KOPT-K1 (cell line): ENCODE results near the gene SPDYE17.
"Not testable (repeated sequence)": the region's sequence is repeated elsewhere in the genome, so short reads cannot be mapped to it uniquely, and the experiment has no call there.

Source experiments
- H3K27ac ChIP-seq: fragments of 200-600 bp; sonication (generic); 2 replicates; pipeline ENCODE4 v1.5.1; 2016; ENCODE audit warnings: antibody characterized with exemption, mild to moderate bottlenecking, low read depth, low read length; ENCODE audit not compliant: poor library complexity, severe bottlenecking
- H3K36me3 ChIP-seq: fragments of 200-600 bp; sonication (generic); 2 replicates; pipeline ENCODE4 v1.5.1; 2017; ENCODE audit warnings: antibody characterized with exemption, mild to moderate bottlenecking, low read length, moderate library complexity; ENCODE audit not compliant: insufficient read depth
- H3K9me3 ChIP-seq: fragments of 200-600 bp; sonication (generic); 2 replicates; pipeline ENCODE4 v1.5.1; 2017; ENCODE audit warnings: antibody characterized with exemption, low read length, mild to moderate bottlenecking; ENCODE audit not compliant: insufficient read depth, poor library complexity, severe bottlenecking

SPDYE17 gene, protein sequence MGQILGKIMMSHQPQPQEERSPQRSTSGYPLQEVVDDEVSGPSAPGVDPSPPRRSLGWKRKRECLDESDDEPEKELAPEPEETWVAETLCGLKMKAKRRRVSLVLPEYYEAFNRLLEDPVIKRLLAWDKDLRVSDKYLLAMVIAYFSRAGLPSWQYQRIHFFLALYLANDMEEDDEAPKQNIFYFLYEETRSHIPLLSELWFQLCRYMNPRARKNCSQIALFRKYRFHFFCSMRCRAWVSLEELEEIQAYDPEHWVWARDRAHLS

DNA sequence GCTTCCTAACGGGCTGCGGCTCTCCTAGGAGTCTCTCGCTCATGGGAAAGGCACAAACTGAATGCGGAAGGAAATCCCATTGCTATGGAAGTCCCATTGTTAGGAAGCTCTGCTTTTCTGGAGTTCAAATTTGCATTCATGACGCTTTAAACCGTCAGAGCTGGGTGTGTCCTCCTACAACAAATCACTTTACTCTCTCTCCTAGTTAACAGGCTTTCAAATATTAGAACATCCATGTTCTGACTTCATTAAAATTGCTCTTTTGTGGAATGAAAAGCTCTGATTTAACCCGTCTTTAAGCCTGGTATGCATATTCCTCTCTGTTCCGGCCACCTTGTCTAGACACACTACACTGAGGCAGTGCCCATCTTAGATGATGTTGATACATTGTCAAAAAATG lies at the start of gene SPDYE17:
SPDYE17 (minus strand) TSS at position 101 of the 400 bp plus-strand sequence. CDS start 1,791 bp downstream, outside the sequence.
- H3K9me3 ChIP-seq, H3K27ac ChIP-seq: not testable (repeated sequence)

DNA sequence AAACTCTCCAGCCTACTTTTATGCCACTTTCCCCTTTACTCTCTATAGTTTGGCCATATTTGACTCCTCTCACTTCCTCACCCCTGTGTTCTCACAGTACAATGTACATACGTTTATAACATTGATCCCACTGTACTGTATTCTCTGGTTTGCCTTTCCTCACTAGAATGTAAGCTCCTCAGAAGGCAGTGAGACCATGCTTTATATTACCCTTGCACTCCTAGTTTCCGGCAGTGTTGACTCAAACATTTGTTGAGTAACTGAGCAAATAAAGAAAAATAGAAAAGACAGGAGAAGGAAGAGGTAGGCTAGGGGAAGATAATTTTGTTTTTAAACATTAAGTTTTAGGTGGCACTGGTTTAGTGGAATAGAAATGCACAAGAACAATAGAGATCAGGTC lies 48.1 kb upstream of the SPDYE17 start:
- H3K27ac ChIP-seq, H3K36me3 ChIP-seq, H3K9me3 ChIP-seq: not testable (repeated sequence)

More for the DNA sequence above, at the start of gene SPDYE17:
- H3K36me3 ChIP-seq: not testable (repeated sequence)

DNA sequence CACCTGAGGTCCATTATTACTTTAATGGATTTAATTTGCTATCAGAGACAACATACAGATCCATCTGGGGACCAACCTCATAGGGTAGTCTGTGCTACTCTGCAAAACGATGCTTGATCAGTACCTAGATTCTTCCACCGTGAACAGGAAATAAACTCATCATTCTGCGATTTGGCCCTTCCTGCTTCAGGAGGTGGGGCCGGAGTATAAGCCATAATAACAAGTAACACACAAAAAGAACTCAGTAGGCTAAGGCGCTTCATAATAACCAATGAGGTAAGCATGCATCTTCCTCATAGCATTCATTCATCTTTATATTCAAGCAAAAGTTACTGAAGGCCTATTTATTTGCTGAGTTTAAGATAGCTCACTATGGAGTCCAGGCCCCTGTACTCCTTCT lies 47.5 kb upstream of the SPDYE17 start:
- H3K9me3 ChIP-seq, H3K27ac ChIP-seq, H3K36me3 ChIP-seq: not testable (repeated sequence)

DNA sequence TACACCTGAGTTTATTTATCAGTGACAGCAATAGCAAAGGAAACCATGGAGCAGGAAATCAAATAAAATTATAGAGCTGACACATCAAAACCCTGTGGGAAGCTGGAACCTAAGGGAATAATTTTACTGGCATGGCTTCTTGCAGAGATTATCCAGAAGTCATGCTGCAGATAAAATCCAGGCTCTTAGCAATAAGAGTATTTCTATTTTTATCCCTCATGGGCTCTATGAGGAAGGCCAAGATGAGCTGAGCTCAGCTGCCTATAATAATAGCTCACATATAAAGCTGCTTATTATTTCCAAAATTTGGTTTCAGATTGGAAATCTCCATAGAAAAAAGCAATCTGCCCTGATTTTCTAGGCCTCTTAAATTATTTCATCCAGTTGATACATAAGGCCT lies 47.0 kb upstream of the SPDYE17 start:
- H3K27ac ChIP-seq, H3K9me3 ChIP-seq, H3K36me3 ChIP-seq: not testable (repeated sequence)

DNA sequence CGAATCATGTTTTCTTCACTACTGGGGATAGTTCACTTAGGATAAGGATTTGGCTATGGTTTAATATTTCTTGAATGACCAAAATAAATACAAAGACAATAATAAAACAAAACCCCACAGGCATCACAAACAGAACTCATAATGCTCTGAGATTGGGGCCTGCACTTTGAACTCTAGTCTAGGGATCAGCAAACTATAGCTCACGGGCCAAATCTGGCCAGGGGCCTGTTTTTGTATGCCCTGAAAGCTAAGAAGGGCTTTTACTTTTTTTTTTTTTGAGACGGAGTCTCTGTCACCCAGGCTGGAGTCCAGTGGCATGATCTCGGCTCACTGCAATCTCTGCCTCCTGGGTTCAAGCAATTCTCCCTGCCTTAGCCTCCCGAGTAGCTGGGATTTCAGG lies 44.9 kb upstream of the SPDYE17 start:
- not testable (repeated sequence) for H3K27ac ChIP-seq, H3K36me3 ChIP-seq, H3K9me3 ChIP-seq

DNA sequence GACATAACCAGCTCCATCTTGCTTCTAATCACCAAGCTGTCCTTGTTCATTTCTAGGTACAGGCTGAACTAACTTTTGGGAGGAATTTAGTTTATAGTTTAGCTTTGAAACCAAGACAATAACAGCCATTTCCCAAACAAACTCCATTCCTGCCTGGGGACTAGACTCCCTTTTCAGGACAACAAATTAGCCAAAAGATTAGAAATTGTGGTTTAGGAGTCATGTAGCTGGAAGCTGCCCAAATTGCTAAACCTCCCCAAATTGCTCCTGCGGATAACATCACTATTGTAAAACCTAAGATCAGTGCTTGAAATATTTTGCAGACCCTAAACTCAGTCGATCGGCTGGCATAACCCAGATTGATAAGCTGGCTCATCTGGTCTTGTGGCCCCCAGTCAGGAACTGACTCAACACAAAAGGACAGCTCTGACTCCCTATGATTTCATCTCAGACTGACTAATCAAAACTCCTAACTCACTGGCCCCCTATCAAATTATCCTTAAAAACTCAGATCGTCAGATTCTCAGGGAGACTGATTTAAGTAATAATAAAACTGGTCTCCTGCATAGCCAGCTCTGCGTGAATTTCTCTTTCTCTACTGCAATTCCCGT lies 42.7 kb upstream of the SPDYE17 start:
- not testable (repeated sequence) for H3K36me3 ChIP-seq, H3K9me3 ChIP-seq, H3K27ac ChIP-seq

DNA sequence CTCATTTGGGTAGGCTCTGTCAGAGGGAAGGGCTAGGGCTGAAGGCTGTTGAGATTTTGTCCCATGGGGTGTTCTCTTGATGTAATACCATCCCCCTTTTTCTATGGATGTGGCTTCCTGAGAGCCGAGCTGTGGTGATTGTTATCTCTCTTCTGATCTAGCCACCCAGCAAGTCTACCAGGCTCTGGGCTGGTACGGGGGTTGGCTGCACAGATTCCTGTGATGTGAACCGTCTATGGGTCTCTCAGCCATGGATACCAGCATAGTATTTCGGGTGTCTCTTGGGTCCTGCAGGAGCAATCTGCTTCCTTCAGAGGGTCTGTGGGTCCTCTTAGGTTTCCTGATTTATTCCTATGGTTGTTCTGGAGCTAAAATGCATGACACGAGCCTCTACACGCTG lies 38.9 kb upstream of the SPDYE17 start:
- not testable (repeated sequence) for H3K36me3 ChIP-seq, H3K27ac ChIP-seq, H3K9me3 ChIP-seq

DNA sequence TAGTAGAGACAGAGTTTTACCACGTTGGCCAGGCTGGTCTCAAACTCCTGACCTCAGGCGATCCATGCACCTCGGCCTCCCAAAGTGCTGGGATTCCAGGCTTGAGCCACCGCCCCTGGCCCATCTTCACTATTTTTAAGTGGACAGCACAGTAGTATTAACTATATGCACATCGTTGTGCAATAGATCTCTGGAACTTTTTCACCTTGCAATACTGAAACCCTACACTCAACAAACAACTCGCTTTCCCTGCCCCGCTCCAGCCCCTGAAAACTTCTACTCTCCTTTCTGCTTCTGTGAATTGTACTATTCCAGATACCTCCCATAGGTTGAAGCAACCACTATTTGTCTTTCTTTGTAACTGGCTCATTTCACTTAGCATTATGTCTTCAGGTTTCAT lies 33.7 kb upstream of the SPDYE17 start:
- not testable (repeated sequence) for H3K36me3 ChIP-seq, H3K9me3 ChIP-seq, H3K27ac ChIP-seq

DNA sequence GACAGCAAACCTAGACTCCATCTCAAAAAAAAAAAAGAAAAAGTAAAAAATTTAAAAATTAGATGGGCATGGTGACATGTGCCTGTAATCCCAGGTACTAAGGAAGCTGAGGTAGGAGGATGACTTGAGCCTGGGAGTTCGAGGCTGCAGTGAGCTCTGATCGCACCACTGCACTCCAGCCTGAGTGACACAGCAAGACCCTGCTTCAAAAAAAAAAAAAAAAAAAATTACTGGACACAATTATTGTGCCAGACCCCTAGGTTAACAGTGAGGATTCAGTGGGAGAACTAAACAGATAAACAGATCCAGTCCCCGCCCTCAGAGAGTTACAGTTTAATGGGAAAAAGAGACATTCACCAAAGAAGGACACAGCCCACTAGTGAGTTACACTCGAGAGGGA lies 31.6 kb upstream of the SPDYE17 start:
- H3K36me3 ChIP-seq, H3K9me3 ChIP-seq, H3K27ac ChIP-seq: not testable (repeated sequence)

DNA sequence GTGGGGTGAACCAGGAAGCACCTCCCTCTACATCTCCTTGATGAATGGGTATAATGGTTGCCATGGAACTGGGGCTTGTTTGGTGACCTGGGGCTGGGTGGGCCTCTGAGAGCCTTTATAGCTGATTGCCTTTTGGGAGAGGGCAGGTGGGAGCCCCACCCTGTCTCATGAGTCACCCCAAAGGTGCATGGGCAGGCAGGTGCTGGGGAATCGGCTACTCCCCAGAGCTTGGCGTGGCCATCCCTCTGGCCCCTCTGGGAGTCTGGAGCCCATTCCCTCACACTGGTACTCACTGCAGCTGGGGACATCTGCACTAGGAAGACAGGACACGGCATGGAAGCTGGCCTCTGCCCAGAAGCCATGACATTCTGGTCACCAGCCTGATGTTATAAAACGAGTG lies 30.4 kb upstream of the SPDYE17 start, which contains the start of gene SPDYE18:
SPDYE18 (minus strand) TSS at position 2 of the 400 bp plus-strand sequence. CDS start 2,046 bp downstream, outside the sequence.
- not testable (repeated sequence) for H3K27ac ChIP-seq, H3K36me3 ChIP-seq, H3K9me3 ChIP-seq

DNA sequence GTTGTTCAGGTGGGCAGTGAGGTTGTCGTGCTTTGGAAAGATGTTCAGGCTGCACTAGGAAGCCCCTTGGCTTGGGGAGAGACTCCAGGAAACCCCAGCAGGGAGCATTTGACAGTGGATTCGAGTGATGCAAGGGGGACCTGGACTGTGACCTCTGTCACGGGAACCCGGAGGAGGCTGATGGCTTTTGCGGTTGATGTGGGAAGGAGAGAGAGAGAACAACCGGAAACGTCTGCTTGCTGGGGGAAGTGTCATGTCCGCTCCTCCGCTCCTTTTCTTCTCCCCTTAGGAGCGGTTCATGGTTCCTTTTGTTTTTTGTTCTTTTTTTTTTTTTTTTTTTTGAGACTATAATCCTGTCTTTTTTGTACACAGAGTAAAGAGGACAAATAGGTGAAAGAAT lies 5.8 kb downstream of the SPDYE17 start:
- H3K27ac ChIP-seq, H3K9me3 ChIP-seq, H3K36me3 ChIP-seq: not testable (repeated sequence)

DNA sequence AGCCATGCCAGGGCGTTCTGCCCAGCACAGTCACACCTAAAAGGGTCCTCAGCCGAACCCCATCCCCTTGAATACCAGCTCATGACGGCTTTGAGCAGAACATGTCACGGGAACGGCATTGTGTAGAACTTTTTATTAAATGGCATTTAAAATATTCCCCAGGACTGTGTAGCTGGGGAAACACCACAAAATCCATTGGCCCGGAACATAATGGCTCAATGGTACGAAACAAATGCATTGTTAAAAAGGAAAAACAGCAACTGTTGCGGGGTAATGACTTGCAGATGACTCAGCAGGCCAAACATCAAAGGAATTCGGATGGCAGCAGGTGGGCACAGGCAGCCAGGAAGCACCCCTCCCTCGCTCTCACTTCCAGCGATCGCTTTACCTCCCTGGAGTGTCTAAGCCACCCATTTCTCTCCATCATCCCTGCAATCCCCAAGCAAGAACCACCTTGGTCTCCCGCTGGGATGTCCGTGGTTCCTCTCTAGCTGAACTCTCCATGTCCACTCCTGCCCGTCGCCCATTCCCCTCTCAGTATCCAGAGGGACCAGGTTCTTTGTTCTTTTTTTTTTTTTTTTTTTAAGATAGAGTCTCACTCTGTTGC lies 22.0 kb downstream of the SPDYE17 start:
- not testable (repeated sequence) for H3K36me3 ChIP-seq, H3K27ac ChIP-seq, H3K9me3 ChIP-seq

DNA sequence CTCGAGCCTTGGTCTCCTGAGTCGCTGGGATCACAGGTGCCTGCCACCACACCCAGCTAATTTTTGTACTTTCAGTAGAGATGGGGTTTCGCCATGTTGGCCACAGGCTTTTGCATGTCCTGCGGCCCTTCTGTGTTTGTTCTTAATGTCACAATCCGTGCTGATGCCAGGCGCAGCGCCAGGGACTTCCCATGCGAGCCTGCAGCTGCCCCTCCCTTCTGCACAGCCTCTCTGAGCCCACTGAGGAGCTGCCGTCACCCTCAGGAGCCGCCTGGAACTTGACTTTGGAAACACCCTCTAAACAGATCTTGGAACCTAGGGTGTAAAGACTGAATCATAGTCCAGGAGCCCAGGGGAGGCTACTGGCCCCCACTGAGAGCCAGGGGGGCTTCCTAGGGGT lies 24.2 kb downstream of the SPDYE17 start:
- H3K36me3 ChIP-seq, H3K9me3 ChIP-seq, H3K27ac ChIP-seq: not testable (repeated sequence)

DNA sequence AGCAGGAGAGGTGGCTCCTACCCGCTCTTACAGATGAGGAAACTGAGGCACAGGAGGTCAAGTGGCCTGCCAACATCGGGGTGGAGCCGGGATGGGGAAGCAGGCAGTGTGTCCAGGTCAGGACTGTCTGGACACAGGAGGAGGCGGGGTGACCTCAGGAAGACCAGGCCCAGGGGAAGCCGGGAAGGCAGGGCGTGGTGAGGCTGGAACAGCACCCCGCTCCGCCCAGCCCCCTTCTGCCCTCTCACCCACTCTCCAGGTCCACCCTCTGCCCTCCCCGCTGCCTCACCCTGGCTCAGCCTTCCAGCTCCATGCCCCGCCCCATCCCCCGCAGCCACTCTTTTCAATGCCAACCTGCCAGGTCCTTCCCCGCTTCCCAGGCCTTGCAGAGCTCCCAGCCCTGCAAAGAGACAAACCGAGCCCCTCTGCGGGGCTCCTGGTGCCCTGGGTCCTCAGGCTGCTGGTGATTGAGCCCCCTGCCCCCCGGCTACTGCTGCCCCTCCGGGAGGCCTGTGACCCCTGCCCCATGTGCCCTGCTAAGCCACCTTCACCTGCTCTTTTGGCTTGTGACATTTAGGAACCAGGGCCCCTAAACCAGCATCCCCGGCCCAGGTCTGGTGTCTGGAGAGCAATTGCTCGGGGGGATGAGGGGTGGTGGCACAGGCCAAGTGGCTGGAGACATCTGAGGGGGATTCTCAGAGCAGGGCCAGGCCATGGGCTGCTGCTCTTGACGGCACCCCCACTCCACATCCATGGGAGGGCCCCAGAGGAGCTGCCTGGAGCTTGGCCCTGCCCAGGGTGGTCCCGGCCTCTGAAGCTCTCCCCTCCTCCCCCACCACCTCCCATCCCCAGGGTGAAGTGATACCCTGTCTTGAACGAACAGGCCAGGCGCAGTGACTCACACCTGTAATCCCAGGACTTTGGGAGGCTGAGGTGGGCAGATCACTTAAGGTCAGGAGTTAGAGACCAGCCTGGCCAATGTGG lies 25.7 kb downstream of the SPDYE17 start:
- not testable (repeated sequence) for H3K9me3 ChIP-seq, H3K27ac ChIP-seq, H3K36me3 ChIP-seq

DNA sequence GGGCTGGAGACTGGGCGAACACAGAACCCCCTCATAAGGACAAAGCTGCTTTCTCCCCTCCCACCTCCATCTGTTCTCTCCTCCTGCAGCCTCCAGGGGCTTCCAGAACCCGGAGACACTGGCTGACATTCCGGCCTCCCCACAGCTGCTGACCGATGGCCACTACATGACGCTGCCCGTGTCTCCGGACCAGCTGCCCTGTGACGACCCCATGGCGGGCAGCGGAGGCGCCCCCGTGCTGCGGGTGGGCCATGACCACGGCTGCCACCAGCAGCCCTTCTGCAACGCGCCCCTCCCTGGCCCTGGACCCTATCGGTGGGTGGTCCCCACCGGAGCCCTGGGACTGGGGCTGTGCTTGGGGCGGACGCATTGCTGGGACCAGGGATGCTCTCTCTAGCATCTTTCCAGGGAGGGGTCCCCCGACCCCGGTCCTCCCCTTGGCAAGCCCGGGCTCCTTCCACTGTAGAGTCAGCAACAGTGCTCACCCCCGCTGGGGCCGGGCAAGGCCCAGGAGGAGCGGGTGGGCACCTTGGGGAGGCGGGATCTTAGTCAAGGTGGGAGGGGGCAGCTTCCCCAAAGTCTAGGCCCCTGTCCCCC lies 26.6 kb downstream of the SPDYE17 start:
- H3K36me3 ChIP-seq, H3K9me3 ChIP-seq, H3K27ac ChIP-seq: not testable (repeated sequence)
